ENCODE data around the gene TAGAP. TPM values are rescaled to one million over a fixed set of nuclear protein-coding genes. Genes with fewer than 3 reads are reported as not detected.

Gene TAGAP
- polyA plus RNA-seq, 1 of the 3 experiments (the other 2 are of a cell fraction): not detected

DNA sequence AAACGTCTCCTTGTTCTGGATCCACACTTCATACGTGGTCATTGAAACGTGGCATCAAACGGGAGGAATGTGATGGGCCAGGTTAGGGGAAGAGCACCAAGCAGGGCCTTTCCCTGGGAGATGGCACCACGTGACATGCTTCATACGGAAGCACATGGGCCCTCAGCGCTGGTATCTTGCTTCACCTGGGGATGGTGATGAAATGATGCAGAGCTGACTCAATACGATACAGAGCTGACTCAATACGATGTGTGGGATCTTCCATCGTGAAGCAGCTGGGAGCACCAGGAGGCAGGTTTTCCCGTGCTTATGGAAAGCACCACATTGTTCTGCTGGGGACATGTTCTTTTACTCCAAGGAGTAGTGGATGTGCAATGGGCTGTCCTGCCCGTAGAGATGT lies 22.5 kb upstream of the TAGAP start:
- WGBS (ENCODE audit: low lambda C conversion rate): 36% methylated on average over 12 of the region's 12 CpGs
- ChIA-PET CTCF (interaction anchor here (0.8 to 1.9 kb wide), 4 partner anchors 25 to 67 kb away, joined by 4 to 7 read pairs (median 5); no protein-coding TSS in a partner anchor), POLR2A (no interaction called here)
- H3K4me1 ChIP-seq (ENCODE audit: control insufficient read depth in 1 of 2, insufficient read depth in 2 of 2, low read depth in 1 of 2, low read length in 1 of 2): no peaks in the 10 kb centered on the region
- H3K9ac ChIP-seq: no peak overlapping the region
- no peaks in the 10 kb centered on the region for H3K36me3 ChIP-seq (replicated peaks in 1 of 2; ENCODE audit: control insufficient read depth in 1 of 2, insufficient read depth in 2 of 2, low read length in 1 of 2)
- H3K9me3 ChIP-seq: no peaks in the 10 kb centered on the region
- DNase-seq: no peak
- H3K27me3 ChIP-seq (ENCODE audit: insufficient read depth): peaks cover 14% of the 10 kb centered on the region; the same call in 1 of the 2 replicates
- H3K27ac ChIP-seq (ENCODE audit: low read depth in 2 of 2, low read length in 1 of 2): no peak overlapping the region
- TF ChIP-seq NFIC (IDR thresholded peaks at IDR 0.05; ENCODE audit: borderline replicate concordance) (no peak), SMC3 (IDR thresholded peaks at IDR 0.05; ENCODE audit: low read depth, low read length) (no peak), MXI1 (IDR thresholded peaks at IDR 0.05; ENCODE audit: low read depth, low read length) (no peak), FOSL2 (IDR thresholded peaks at IDR 0.05; ENCODE audit: borderline replicate concordance, low read depth) (no peak), FOXJ3 (CRISPR knock-in tag; IDR thresholded peaks at IDR 0.05) (no peak), YY1 (IDR thresholded peaks at IDR 0.05; ENCODE audit: low read depth) (no peak)
- TF ChIP-seq, protein P1, sequence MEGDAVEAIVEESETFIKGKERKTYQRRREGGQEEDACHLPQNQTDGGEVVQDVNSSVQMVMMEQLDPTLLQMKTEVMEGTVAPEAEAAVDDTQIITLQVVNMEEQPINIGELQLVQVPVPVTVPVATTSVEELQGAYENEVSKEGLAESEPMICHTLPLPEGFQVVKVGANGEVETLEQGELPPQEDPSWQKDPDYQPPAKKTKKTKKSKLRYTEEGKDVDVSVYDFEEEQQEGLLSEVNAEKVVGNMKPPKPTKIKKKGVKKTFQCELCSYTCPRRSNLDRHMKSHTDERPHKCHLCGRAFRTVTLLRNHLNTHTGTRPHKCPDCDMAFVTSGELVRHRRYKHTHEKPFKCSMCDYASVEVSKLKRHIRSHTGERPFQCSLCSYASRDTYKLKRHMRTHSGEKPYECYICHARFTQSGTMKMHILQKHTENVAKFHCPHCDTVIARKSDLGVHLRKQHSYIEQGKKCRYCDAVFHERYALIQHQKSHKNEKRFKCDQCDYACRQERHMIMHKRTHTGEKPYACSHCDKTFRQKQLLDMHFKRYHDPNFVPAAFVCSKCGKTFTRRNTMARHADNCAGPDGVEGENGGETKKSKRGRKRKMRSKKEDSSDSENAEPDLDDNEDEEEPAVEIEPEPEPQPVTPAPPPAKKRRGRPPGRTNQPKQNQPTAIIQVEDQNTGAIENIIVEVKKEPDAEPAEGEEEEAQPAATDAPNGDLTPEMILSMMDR (IDR thresholded peaks at IDR 0.05): no peak
- TF ChIP-seq, protein P2, sequence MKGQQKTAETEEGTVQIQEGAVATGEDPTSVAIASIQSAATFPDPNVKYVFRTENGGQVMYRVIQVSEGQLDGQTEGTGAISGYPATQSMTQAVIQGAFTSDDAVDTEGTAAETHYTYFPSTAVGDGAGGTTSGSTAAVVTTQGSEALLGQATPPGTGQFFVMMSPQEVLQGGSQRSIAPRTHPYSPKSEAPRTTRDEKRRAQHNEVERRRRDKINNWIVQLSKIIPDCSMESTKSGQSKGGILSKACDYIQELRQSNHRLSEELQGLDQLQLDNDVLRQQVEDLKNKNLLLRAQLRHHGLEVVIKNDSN (IDR thresholded peaks at IDR 0.05; ENCODE audit: borderline replicate concordance, low read depth): no peak
- H4K20me1 ChIP-seq (ENCODE audit: insufficient read depth): no peaks in the 10 kb centered on the region
- no peak overlapping the region for H2AFZ ChIP-seq (ENCODE audit: low read depth)
- H3F3A ChIP-seq (replicated peaks; ENCODE audit: insufficient read depth): no peaks in the 10 kb centered on the region
- H3K4me3 ChIP-seq (ENCODE audit: low read depth in 2 of 2, low read length in 1 of 2): no peak overlapping the region
- H3K9me2 ChIP-seq: no peaks in the 10 kb centered on the region
- H3K4me2 ChIP-seq: no peak overlapping the region
- no peaks in the 10 kb centered on the region for H3K79me2 ChIP-seq (ENCODE audit: insufficient read depth)

DNA sequence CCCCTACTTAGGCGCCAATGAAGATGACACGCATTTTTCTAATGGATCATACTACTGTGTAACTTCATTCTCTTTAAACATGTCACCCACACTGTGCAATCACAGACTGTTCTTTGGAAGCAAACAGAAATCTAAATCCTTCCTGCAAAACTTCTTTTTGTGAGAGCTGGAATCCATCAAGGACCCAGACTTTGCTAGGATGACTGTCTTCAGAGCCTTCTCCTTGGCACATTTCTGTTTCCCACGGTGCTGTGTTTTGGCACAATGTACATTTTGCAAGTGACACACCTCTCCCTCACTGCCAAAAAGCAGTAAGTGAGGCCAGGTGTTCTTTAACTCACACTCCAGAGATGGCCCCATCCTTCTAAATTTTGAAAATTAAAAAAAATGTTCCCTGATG lies 21.7 kb upstream of the TAGAP start:
- DNase-seq: no peak
- Histone ChIP-seq H3K9me2 (no peaks in the 10 kb centered on the region), H3K4me1 (ENCODE audit: control insufficient read depth in 1 of 2, insufficient read depth in 2 of 2, low read depth in 1 of 2, low read length in 1 of 2) (no peaks in the 10 kb centered on the region), H3K4me2 (no peak overlapping the region), H2AFZ (ENCODE audit: low read depth) (no peak overlapping the region), H3K27me3 (ENCODE audit: insufficient read depth) (peaks cover 14% of the 10 kb centered on the region; the same call in 1 of the 2 replicates), H3K36me3 (replicated peaks in 1 of 2; ENCODE audit: control insufficient read depth in 1 of 2, insufficient read depth in 2 of 2, low read length in 1 of 2) (no peaks in the 10 kb centered on the region), H3F3A (replicated peaks; ENCODE audit: insufficient read depth) (no peaks in the 10 kb centered on the region), H3K79me2 (ENCODE audit: insufficient read depth) (no peaks in the 10 kb centered on the region), H3K4me3 (ENCODE audit: low read depth in 2 of 2, low read length in 1 of 2) (no peak overlapping the region), H3K9ac (no peak overlapping the region), H4K20me1 (ENCODE audit: insufficient read depth) (no peaks in the 10 kb centered on the region), H3K27ac (ENCODE audit: low read depth in 2 of 2, low read length in 1 of 2) (no peak overlapping the region), H3K9me3 (no peaks in the 10 kb centered on the region)
- 20% methylated on average over 3 of the region's 3 CpGs for WGBS (ENCODE audit: low lambda C conversion rate)
- POLR2A ChIA-PET: no interaction called here
- no peak for TF ChIP-seq EP300 (IDR thresholded peaks at IDR 0.05; ENCODE audit: borderline replicate concordance in 1 of 2, low read depth in 1 of 2, low read length in 1 of 2)
- TF ChIP-seq EZH2phosphoT487 (IDR thresholded peaks at IDR 0.05; ENCODE audit: borderline replicate concordance, low read depth): no peak
- no peak for TF ChIP-seq TCF12 (IDR thresholded peaks at IDR 0.05)
- TF ChIP-seq RXRA (IDR thresholded peaks at IDR 0.05; ENCODE audit: borderline replicate concordance, low read depth): no peak
- no peak for TF ChIP-seq MXI1 (IDR thresholded peaks at IDR 0.05; ENCODE audit: low read depth, low read length)
- TF ChIP-seq RAD21 (IDR thresholded peaks at IDR 0.05; ENCODE audit: low read length): no peak
- TF ChIP-seq, protein P3, sequence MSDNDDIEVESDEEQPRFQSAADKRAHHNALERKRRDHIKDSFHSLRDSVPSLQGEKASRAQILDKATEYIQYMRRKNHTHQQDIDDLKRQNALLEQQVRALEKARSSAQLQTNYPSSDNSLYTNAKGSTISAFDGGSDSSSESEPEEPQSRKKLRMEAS (IDR thresholded peaks at IDR 0.05; ENCODE audit: low read depth): no peak
- no peak for TF ChIP-seq SIN3A (IDR thresholded peaks at IDR 0.05; ENCODE audit: borderline replicate concordance, low read depth, low read length)
- no peak for TF ChIP-seq YY1 (IDR thresholded peaks at IDR 0.05; ENCODE audit: low read depth)
- no peak for TF ChIP-seq NRF1 (IDR thresholded peaks at IDR 0.05; ENCODE audit: low read depth, low read length)
- TF ChIP-seq RCOR1 (IDR thresholded peaks at IDR 0.05; ENCODE audit: low read length): no peak
- TF ChIP-seq, protein P4, sequence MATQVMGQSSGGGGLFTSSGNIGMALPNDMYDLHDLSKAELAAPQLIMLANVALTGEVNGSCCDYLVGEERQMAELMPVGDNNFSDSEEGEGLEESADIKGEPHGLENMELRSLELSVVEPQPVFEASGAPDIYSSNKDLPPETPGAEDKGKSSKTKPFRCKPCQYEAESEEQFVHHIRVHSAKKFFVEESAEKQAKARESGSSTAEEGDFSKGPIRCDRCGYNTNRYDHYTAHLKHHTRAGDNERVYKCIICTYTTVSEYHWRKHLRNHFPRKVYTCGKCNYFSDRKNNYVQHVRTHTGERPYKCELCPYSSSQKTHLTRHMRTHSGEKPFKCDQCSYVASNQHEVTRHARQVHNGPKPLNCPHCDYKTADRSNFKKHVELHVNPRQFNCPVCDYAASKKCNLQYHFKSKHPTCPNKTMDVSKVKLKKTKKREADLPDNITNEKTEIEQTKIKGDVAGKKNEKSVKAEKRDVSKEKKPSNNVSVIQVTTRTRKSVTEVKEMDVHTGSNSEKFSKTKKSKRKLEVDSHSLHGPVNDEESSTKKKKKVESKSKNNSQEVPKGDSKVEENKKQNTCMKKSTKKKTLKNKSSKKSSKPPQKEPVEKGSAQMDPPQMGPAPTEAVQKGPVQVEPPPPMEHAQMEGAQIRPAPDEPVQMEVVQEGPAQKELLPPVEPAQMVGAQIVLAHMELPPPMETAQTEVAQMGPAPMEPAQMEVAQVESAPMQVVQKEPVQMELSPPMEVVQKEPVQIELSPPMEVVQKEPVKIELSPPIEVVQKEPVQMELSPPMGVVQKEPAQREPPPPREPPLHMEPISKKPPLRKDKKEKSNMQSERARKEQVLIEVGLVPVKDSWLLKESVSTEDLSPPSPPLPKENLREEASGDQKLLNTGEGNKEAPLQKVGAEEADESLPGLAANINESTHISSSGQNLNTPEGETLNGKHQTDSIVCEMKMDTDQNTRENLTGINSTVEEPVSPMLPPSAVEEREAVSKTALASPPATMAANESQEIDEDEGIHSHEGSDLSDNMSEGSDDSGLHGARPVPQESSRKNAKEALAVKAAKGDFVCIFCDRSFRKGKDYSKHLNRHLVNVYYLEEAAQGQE (IDR thresholded peaks at IDR 0.05; ENCODE audit: low read depth, low read length): no peak
- CTCF ChIA-PET: interaction anchor here (1.6 kb wide), 1 partner anchor 38 kb away, joined by 5 read pairs; no protein-coding TSS in a partner anchor

Measured in SK-N-SH (cell line).